ENCODE results near the gene POMT2.

DNA sequence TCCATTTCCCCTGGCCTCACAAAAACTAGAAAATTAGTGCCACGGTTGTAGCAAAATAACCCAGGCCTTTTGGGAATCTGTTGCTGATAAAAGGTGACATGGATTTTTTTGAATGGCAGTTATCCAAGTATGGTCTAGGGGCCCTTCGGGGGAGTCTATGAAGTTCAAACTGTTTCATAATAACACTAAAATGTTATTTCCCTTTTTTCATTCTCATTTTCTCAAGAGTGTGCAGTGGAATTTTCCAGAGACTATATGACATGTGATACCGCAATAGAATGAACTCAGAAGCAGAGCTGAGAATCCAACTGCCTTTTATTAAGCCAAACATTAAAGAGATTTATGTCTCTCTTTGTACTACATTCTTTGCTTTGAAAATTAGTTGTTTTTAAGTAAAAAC is 27.1 kb upstream of the POMT2 start:
- TF ChIP-seq GATA2 (IDR thresholded peaks at IDR 0.05; ENCODE audit: low read depth, low read length) (no peak), GATA3 (IDR thresholded peaks at IDR 0.05; ENCODE audit: low read depth, low read length) (no peak)

Measured in SH-SY5Y (cell line).